HTERT RPE-1 (cell line): ENCODE results near the gene HMX2.

ENCODE experiments used
- in situ Hi-C: fragments of 300-500 bp; cut with MboI; formaldehyde crosslinking; loops from 4 replicates; pipeline ENCODE4 v1.14.3; 2020; ENCODE audit warnings: low sequenced_read_pairs

The HMX2 gene

GRCh38 chr10:123136806-123137642, 10.9 kb upstream of the HMX2 start:
- in situ Hi-C loops: no loop called here

GRCh38 chr10:123139165-123139520, 8.8 kb upstream of the HMX2 start:
- in situ Hi-C loops: no loop called here

GRCh38 chr10:123139521-123140163, 8.3 kb upstream of the HMX2 start:
- in situ Hi-C loops: no loop called here

DNA sequence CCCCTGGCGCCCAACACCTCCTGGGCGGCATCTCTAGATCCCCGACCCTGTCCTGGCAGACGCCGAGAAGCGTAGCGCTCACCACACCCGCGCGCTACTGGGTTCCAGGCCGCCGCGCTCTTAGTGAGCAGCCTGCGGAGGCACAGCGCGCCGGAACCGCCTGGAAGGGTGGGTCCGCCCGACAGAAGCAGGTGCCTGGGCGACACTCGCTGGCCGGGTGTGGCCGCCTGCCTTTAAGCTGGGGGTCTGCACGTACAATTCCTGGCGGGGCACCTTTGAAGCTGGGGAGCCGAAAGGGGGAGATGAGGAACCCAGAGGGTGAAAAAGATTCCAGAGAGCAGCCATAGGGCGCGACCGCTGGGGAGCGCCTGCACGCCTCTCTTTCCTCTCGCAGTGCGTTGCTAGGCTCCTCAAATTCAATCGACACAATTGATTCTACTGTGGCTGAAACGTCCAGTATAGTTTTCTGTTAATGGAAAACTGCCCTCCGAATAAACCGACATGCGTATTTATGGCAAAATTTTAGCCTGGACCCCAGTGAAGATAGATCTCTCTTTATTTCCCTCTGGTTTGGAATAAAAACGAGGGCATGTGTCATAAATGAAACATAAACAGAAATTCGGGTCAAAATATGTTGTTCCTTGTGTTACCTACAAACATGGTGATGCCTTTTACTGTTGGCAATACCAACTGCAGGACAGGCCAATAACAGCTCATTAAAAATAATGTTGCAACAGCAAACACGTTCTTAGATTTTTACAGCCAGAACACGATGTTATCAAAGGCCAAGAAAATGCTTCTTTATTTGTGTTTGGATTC, 7.6 kb upstream of the HMX2 start:
- in situ Hi-C loops: no loop called here

DNA sequence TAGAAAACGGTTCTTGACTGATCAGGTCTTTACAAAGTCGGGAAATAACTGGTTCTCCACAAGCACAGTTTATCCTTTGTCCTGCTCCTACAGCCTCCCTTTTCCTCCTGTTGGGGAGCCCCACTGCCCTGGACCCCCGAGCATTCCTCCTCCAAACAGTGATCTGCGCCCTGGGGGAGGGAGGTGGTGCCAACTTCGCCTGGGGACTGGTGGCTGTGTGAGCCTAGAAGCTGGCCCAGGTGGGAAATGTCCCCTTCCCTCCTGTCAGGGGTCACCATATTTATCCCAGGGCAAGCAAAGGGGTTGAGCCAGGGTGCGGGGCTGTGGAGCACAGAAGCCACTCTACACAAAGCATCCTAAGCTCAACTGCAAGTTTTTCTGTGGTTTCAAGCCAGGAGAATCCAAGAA, 6.9 kb upstream of the HMX2 start:
- in situ Hi-C loops: no loop called here

DNA sequence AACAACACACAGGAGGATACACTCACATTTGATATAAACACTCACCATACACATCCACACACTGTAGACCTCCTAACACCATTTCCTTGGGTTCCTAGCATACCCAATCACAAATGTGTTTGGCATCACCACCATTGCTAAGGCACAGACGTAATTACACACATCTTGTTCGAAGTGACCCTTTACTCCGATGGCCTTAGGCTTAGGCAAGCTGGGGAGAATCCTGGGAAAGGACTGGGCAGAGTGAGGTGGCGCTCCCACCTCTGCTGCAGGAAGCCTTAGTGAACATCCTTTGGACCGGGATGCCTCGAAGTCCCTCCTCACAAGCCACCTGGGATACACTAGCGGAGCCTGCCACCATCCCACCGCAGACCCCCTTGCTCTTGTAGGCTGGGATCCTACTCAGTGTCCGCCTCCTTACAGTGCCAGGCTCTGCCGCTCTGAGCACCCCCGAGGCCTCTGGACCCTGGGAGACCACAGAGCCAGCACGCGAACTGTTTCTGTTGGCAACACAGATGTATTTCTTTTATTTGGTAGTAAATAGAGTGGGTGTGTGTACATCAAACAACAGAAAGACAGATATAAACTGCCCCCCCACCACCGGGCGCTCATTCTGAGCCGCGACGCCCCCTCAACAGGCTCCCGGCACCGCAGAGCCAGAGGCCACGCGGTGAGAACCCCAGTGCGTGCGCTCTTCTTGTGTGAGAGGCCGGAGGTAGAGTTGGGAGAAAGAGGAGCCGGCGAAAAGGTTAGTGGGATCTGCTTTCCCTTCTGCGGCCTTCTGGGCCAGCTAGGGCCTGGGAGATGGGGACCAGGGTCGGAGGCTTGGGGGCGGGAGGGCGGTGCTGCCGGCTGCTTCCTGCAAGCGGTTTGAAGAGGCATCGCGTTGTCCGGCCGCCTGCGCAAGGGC, 5.9 kb upstream of the HMX2 start:
- in situ Hi-C loops: no loop called here

DNA sequence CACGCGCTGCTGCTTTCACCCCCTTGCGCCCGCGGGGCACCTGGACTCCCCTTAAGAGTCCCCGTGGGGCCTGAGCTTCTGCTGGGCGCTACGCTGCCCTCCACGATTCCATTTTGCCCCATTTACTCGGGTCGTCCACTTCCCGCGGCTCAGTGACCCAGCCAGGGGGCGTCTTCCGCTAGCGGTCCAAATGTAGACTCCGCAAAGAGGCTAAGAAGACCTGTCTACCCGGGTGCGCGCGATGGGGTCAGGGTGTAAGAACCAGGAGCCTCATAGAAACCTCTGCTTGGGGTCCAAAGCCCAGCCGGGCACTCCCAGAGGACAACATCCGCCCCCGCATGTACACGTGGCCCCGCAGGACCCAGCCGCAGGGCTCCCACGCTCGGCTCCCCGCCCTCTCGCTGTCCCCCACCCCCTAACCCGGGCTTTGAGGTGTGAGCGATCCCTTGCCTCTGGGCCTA, 5.2 kb upstream of the HMX2 start:
- in situ Hi-C loops: no loop called here

GRCh38 chr10:123143162-123143824, 4.6 kb upstream of the HMX2 start:
- in situ Hi-C loops: no loop called here

DNA sequence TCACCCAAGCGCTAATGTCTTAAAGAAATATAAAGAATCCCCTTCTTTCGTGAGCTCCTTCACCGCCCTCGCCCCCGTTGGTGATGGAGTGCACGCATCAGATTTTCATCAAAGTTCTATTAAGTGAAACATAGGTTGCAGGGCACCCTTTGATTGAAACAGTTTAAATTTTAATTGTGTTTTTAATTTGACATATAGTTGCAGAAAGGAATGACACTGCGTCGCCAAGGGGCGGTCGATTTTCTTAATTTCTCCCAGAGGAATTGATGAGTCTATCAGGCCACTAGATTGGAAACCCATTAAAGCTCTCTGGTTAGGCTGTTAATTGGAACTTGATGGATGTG, 4.1 kb upstream of the HMX2 start:
- in situ Hi-C loops: no loop called here

- in situ Hi-C loops: no loop called here
These were observed 3.0 kb upstream of the HMX2 start for GRCh38 chr10:123144697-123145541.

- in situ Hi-C loops: no loop called here
These were observed 2.4 kb upstream of the HMX2 start for GRCh38 chr10:123145542-123146012.

- in situ Hi-C loops: no loop called here
These were observed 1.7 kb upstream of the HMX2 start for GRCh38 chr10:123146013-123146893.

- in situ Hi-C loops: no loop called here
These were observed 872 bp upstream of the HMX2 start for GRCh38 chr10:123146894-123147634.

GRCh38 chr10:123148414-123149161, 652 bp downstream of the HMX2 start:
- in situ Hi-C loops: no loop called here

- in situ Hi-C loops: no loop called here
These were observed 1.2 kb downstream of the HMX2 start for GRCh38 chr10:123149162-123149567.

DNA sequence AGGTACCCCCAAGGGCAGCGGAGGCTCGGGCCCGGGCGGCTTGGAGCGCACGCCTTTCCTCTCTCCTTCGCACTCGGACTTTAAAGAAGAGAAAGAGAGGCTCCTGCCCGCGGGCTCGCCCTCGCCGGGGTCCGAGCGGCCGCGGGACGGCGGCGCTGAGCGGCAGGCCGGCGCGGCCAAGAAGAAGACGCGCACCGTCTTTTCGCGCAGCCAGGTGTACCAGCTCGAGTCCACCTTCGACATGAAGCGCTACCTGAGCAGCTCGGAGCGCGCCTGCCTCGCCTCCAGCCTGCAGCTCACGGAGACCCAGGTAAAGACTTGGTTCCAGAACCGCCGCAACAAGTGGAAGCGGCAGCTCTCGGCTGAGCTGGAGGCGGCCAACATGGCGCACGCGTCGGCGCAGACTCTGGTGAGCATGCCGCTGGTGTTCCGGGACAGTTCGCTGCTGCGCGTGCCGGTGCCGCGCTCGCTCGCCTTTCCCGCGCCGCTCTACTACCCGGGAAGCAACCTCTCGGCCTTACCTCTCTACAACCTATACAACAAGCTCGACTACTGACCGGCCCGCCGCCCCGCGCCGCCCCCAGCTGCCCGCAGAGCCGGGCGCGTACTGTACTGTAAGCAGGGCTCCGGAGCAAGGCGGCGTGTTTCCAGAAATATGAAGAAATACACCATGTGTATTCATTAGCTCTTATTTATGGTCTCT, 1.8 kb downstream of the HMX2 start:
- in situ Hi-C loops: no loop called here
